ENCODE measurements around the gene CAMK1D.

Gene CAMK1D

GRCh38 chr10:12755075-12755474 is 405.7 kb downstream of the CAMK1D start:
- no peak for TF ChIP-seq CTCF (conservative IDR thresholded peaks at IDR 0.05; ENCODE audit: low read depth, low read length)
- no peak overlapping the region for H3K4me3 ChIP-seq (ENCODE audit: low read length)
- no peak for DNase-seq (ENCODE audit: low read depth)

- no peak overlapping the region for H3K4me3 ChIP-seq (ENCODE audit: low read length)
- DNase-seq (ENCODE audit: low read depth) = no peak
- TF ChIP-seq CTCF (conservative IDR thresholded peaks at IDR 0.05; ENCODE audit: low read depth, low read length) = no peak
Measured at GRCh38 chr10:12757351-12757750, 408.0 kb downstream of the CAMK1D start.

GRCh38 chr10:12758271-12758670 is 408.9 kb downstream of the CAMK1D start:
- DNase-seq (ENCODE audit: low read depth) = no peak
- no peak overlapping the region for H3K4me3 ChIP-seq (ENCODE audit: low read length)
- no peak for TF ChIP-seq CTCF (conservative IDR thresholded peaks at IDR 0.05; ENCODE audit: low read depth, low read length)

- no peak overlapping the region for H3K4me3 ChIP-seq (ENCODE audit: low read length)
- no peak for DNase-seq (ENCODE audit: low read depth)
- TF ChIP-seq CTCF (conservative IDR thresholded peaks at IDR 0.05; ENCODE audit: low read depth, low read length) = no peak
Measured at GRCh38 chr10:12766223-12766622, 416.9 kb downstream of the CAMK1D start.

GRCh38 chr10:12768156-12769100 is 419.1 kb downstream of the CAMK1D start:
- TF ChIP-seq CTCF (conservative IDR thresholded peaks at IDR 0.05; ENCODE audit: low read depth, low read length) = no peak
- no peak for DNase-seq (ENCODE audit: low read depth)
- H3K4me3 ChIP-seq (ENCODE audit: low read length) = no peak overlapping the region

- no peak for TF ChIP-seq CTCF (conservative IDR thresholded peaks at IDR 0.05; ENCODE audit: low read depth, low read length)
- DNase-seq (ENCODE audit: low read depth) = no peak
- H3K4me3 ChIP-seq (ENCODE audit: low read length) = no peak overlapping the region
Measured at GRCh38 chr10:12769323-12770044, 420.1 kb downstream of the CAMK1D start.
